NCI-H226 (cell line): ENCODE data around the gene SENP1.
"Not testable (repeated sequence)": the region's sequence is repeated elsewhere in the genome, so short reads cannot be mapped to it uniquely, and the experiment has no call there.

Experiments used
- DNase-seq: peaks from one replicate; pipeline ENCODE4 v3.0.0-alpha.2; 2015

Gene SENP1

DNA sequence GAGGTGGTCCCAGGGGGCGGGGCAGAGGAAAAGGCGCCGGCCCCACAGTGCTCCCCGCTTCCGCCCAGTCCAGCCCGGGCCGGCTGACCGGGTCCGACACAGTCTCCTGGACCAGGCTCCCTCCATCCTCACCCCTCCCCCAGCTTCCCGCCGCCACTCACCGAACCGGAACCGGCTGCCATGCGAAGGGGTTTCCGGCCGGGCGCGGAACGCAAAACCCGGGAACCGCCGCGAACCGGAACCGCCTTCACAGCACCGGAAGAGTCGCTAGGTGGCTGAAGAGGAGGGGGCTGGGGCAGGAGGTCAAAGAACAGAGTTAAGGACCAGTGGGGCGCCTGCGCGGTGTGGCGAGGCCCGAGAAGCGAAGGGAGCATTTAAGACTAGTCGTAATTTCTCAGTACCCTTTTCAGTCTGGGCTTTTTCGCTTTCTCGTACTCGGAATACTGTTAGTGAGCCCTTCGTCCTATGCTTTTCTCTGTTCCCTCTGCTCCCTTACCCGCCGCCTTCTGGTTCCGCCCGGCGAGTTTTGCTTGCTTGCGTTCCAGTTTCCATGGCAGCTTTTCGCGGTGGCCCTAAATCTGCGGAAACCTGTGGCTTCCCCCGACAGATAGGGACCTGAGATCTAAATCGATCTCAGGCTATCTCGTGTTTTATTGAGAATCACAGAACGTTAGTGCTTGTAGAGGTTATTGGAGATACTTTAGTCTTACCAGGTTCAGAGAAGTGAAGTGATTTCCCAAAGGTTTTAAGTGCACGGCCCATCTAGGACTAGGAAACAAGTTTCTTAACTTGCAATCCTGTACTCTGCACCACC lies at the start of gene SENP1:
Gene SENP1, minus strand, starts transcription at position 213 of the 814 bp plus-strand sequence. CDS start 4,607 bp downstream, outside the sequence.
- peak; percentile 91 for DNase-seq

DNA sequence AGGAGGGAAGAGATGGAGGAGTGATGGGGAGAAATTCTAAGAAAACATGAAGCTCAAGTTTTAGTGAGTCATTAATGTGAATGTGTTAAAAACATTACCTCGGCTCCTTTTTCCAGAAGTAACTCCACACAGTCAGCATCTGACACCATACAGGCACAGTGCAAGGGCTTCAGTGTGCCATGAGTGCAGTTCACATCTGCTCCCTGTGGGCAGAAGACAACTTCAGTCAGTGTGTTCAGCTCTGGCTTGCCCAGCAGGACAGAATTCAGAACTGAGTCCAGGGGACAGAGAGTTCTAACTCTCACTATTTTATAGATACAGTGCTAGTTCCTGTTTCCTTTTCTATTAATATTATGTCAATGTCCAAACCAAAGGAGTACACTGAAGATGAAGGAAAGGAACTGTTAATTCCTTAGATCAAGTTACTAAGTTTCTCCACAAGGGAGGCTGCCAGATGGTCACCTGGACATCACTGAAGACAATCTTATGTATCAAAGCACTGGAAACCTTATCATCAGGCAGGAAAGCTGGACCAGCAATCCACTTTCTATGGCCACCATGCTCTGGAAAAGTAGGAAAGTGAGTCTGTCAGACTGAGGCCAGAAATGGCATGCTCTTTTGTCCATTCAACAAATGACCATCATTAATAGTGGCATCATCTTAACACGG lies 45.4 kb upstream of the SENP1 start:
- DNase-seq: no peak

- DNase-seq: no peak
Observed at GRCh38 chr12:48145981-48146380, 40.1 kb upstream of the SENP1 start.

DNA sequence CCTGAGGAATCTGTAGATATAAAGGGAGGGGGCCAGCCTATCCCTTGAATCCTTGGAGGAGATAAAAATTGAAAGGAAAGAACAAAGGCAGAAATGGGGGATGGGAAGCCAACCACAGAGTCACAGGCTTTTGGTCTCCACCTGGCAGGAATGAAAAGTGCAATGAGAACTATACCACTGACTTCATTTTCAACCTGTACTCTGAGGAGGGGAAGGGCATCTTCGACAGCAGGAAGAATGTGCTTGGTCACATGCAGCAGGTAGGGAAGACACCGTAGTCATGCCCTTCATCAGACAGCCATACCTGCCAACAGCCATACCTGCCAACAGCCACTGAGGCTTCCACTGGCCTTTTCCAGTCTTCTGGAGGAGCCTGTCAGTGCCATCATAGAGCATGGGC lies 38.0 kb upstream of the SENP1 start:
- DNase-seq: no peak

- DNase-seq: no peak
Observed at GRCh38 chr12:48142818-48143674, 37.2 kb upstream of the SENP1 start.

DNA sequence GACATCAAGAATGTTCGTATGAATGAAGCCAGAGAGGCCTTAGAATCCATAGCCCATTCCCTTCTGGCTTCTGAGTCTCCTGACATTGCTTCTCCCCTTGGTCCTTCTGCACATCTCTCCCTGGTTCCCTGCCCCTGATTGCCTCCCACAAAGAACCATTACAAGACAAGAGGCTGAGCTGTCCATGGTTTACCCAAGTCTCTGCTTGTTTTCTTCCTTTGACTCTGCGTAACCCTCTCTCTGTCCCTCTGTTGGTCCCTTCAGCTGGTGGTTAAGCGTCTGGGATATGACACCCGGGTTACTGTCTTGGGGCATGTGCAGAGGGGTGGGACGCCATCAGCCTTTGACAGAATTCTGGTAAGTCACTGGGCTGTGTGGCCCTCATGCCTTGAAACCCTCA lies 29.1 kb upstream of the SENP1 start:
- DNase-seq: no peak

GRCh38 chr12:48132826-48133225 lies 26.9 kb upstream of the SENP1 start:
- DNase-seq: no peak

DNA sequence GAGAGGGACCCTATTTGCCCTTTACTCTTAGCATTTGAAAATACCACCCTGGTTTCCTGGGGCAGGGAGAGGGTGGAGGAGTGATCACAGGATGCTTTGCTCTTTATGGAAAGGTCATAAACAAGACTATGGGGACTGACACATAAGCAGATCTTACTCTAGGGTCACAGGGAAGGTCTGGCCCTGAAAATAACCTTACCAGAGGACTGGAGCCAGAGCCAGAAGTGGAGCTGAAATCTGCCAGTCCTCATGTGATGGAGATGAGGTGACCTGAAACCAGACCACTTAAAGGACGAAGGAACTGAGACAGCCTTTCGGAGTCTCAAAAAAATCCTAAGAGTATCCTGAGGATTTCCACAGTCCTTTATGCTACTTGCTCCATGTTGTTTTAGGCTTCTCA lies 25.6 kb upstream of the SENP1 start:
- no peak for DNase-seq

- no peak for DNase-seq
Observed at GRCh38 chr12:48129376-48129775, 23.5 kb upstream of the SENP1 start.

- no peak for DNase-seq
Observed at GRCh38 chr12:48128800-48129199, 22.9 kb upstream of the SENP1 start.

DNA sequence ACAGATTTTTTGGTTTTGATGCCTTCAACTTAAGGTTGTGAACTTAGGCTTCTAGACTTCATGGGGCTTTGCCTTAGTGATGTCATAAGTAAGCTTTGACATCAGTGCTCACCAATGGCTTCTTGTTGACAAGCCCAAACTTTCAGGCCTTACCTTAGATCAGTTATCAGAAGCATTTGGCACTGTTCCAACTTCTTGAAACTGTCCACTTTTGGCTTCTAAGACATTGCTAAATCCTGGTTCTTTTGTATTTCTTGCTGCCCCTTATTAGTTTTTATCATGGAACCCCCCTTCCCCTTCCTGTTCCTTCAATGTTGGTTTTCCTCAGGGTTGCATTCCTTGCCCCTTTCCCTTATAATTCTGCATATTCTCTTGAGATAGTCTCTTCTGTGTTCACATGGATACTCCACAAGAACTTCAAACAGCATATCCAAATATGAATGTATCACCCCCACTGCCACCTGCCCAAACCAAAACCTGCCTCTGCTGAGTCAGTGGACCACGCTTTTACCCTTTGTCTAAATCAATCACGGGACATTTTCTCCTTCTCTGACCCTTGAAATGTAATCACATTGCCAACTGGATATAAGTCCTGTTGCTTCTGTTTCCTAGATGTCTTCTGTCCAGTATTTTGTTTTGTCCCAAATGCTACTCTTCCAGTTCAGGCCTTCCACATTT lies 21.2 kb upstream of the SENP1 start:
- no peak for DNase-seq

GRCh38 chr12:48125985-48126384 lies 20.1 kb upstream of the SENP1 start:
- DNase-seq: no peak

GRCh38 chr12:48125542-48125941 lies 19.7 kb upstream of the SENP1 start:
- DNase-seq: not testable (repeated sequence)

DNA sequence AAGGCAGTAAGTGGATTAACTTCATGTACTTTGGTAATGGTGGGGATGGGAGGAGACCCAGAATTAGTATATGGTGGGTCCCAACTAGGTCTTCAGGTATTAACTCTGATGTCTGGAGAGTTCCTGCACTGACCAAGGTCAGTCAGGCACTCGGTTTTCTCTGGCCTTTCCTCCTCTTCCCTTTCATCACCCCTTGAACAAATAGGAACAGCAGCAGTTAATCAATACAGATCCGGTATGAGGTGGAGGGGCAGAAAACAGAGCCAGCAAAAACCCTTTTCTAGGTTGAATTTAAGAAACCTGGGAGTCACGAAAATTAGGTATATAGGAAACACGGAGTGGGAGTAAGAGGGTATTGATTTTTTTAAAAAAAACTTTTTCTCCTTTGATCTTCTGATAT lies 17.3 kb upstream of the SENP1 start:
- no peak for DNase-seq

- no peak for DNase-seq
Observed at GRCh38 chr12:48122065-48122834, 16.4 kb upstream of the SENP1 start.

DNA sequence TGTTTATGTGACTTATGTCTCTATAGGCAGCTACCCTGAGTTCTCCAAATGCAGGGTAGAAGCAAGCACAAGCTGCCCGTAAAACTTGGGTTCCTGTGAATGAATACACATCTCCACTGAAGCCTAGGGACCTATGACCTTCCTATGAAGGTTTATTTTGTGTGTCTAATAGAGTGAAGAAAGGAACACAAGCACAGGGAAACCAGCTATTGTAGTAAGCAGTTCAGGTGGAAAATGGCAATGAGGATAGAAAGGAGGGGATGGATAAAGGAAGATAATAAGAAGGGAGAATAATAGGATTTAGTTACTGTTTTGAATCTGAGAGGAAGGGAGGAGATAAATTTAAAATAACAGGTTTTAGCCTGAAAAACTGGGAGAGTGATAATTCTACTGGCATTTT lies 15.6 kb upstream of the SENP1 start:
- DNase-seq: no peak

DNA sequence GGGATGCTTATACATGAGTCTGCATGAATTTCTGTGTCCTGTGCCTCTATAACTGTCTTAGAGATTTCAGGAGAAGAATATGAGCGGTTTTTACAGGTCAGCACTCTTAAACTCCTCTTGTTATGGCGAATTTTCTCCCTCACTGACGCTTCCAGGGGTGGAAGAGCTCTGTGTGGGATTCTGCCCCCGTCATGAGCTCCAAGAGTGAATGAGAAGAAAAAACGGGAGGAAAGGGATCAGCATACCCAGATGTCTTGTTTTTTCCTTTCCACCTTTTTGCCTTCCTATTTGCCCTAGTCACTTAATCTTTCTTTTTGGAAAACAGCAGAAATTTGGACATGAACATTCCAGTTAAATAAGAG lies 13.9 kb upstream of the SENP1 start:
- no peak for DNase-seq

- peak; percentile 84 for DNase-seq
Observed at GRCh38 chr12:48119078-48119833, 13.4 kb upstream of the SENP1 start, which contains the start of gene PFKM. PFKM (plus strand) TSS chr12:48119364; CDS start chr12:48122775, 3,411 bp downstream.

- no peak for DNase-seq
Observed at GRCh38 chr12:48118284-48118871, 12.5 kb upstream of the SENP1 start.

DNA sequence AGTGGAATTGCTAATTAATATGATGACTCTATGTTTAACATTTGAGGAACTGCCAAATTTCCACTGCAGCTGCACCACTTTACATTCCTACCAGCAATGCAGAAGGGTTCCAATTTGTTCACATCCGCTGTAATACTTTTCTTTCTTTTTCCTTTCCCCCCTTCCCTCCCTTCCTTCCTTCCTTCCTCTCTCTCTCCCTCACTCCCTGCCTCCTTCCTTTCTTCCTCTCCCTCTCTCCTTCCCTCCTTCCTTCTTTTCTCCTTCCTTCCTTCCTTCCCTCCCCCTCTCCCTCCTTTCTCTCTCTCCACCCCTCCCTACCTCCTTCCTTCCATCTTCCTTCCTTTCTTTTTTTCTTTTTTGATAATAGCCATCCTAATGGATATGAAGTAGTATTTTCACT lies 10.1 kb upstream of the SENP1 start:
- no peak for DNase-seq

GRCh38 chr12:48111312-48111693 lies 5.4 kb upstream of the SENP1 start:
- DNase-seq: not testable (repeated sequence)
